Non-pigmented ciliary epithelial cell (primary cell): Measurements from ENCODE around the gene ATXN10.
A peak's percentile ranks its signal among the peaks of the same experiment; 100 is the strongest.
"Not testable (repeated sequence)": the region's sequence is repeated elsewhere in the genome, so short reads cannot be mapped to it uniquely, and the experiment has no call there.

Source experiments
- DNase-seq: peaks from one replicate; pipeline ENCODE4 v3.0.0-alpha.2; 2010; ENCODE audit warnings: low read depth

Gene ATXN10

GRCh38 chr22:45785458-45785857 lies 113.8 kb downstream of the ATXN10 start:
- DNase-seq = no peak

GRCh38 chr22:45786726-45787125 lies 115.1 kb downstream of the ATXN10 start:
- no peak for DNase-seq

GRCh38 chr22:45787759-45788158 lies 116.1 kb downstream of the ATXN10 start:
- DNase-seq = no peak

GRCh38 chr22:45788522-45788921 lies 116.9 kb downstream of the ATXN10 start:
- no peak for DNase-seq

GRCh38 chr22:45790401-45790800 lies 118.8 kb downstream of the ATXN10 start:
- DNase-seq = no peak

GRCh38 chr22:45793161-45793560 lies 121.5 kb downstream of the ATXN10 start:
- DNase-seq = no peak

GRCh38 chr22:45793892-45794291 lies 122.3 kb downstream of the ATXN10 start:
- DNase-seq = no peak

- DNase-seq = not testable (repeated sequence)
Observed at GRCh38 chr22:45796009-45796408, 124.4 kb downstream of the ATXN10 start.

GRCh38 chr22:45799291-45799690 lies 127.7 kb downstream of the ATXN10 start:
- no peak for DNase-seq

- no peak for DNase-seq
Observed at GRCh38 chr22:45802054-45802453, 130.4 kb downstream of the ATXN10 start.

GRCh38 chr22:45804319-45804985 lies 132.8 kb downstream of the ATXN10 start:
- no peak for DNase-seq

GRCh38 chr22:45804986-45805325 lies 133.3 kb downstream of the ATXN10 start:
- DNase-seq = peak; percentile 91

- DNase-seq = no peak
Observed at GRCh38 chr22:45805413-45805812, 133.8 kb downstream of the ATXN10 start.

- no peak for DNase-seq
Observed at GRCh38 chr22:45807156-45807915, 135.7 kb downstream of the ATXN10 start.

- no peak for DNase-seq
Observed at GRCh38 chr22:45812910-45813309, 141.3 kb downstream of the ATXN10 start.

GRCh38 chr22:45814198-45814597 lies 142.6 kb downstream of the ATXN10 start:
- DNase-seq = no peak

- DNase-seq = no peak
Observed at GRCh38 chr22:45816776-45817175, 145.1 kb downstream of the ATXN10 start.

- DNase-seq = no peak
Observed at GRCh38 chr22:45817745-45818423, 146.2 kb downstream of the ATXN10 start.

- no peak for DNase-seq
Observed at GRCh38 chr22:45818424-45819085, 146.9 kb downstream of the ATXN10 start.

GRCh38 chr22:45819305-45819704 lies 147.7 kb downstream of the ATXN10 start:
- DNase-seq = no peak

- DNase-seq = no peak
Observed at GRCh38 chr22:45823336-45823735, 151.7 kb downstream of the ATXN10 start.

- DNase-seq = no peak
Observed at GRCh38 chr22:45826520-45826919, 154.9 kb downstream of the ATXN10 start.

- no peak for DNase-seq
Observed at GRCh38 chr22:45828841-45829240, 157.2 kb downstream of the ATXN10 start.
